ENCODE data around the gene APEH. TPM values are rescaled to one million over a fixed set of nuclear protein-coding genes. Genes with fewer than 3 reads are reported as not detected.

Gene APEH
- total and polyA plus RNA-seq, 2 donors (not counting 1 experiment from before 2014, with no cell fraction given) = 79.4 to 96.2 TPM

- peaks cover 0 to 3% (median 0%) of the 10 kb centered on the region in 3 donors for H3K9me3 ChIP-seq (ENCODE audit: control extremely low read depth in 1 of 3, control insufficient read depth in 2 of 3, insufficient read depth in 1 of 3, low read length in 2 of 3)
- CTCF ChIA-PET = no interaction called here
- H3K4me1 ChIP-seq (ENCODE audit: control insufficient read depth in 2 of 2, insufficient read depth in 2 of 2, low read length in 2 of 2) = no peaks in the 10 kb centered on the region
- H3K9ac ChIP-seq (ENCODE audit: low read length) = no peak overlapping the region
- no peaks in the 10 kb centered on the region for H4K20me1 ChIP-seq (ENCODE audit: control insufficient read depth, insufficient read depth, low read length, poor library complexity, severe bottlenecking)
- H3K27me3 ChIP-seq (replicated peaks in 1 of 4; ENCODE audit: control extremely low read depth in 1 of 4, control insufficient read depth in 3 of 4, insufficient read depth in 4 of 4, low read length in 3 of 4) = no peaks in the 10 kb centered on the region
- ATAC-seq (ENCODE audit: low read depth) (no peak), DNase-seq (no peak)
- peaks cover 0 to 40% of the 10 kb centered on the region in 2 experiments for H3K36me3 ChIP-seq (replicated peaks in 1 of 2; ENCODE audit: control extremely low read depth in 1 of 2, control insufficient read depth in 1 of 2, extremely low read depth in 1 of 2, insufficient read depth in 2 of 2, low read length in 1 of 2)
- WGBS (ENCODE audit: insufficient coverage) = 92% methylated on average over 14 of the region's 16 CpGs
- TF ChIP-seq CTCF (IDR thresholded peaks at IDR 0.05) = no peak
- no peak for TF ChIP-seq EZH2 (IDR thresholded peaks at IDR 0.05; ENCODE audit: borderline replicate concordance, insufficient read depth, low read depth, low read length, poor library complexity, severe bottlenecking)
- no peak overlapping the region for H2AFZ ChIP-seq (ENCODE audit: insufficient read depth, low read depth, low read length, poor library complexity, severe bottlenecking)
- intact Hi-C loops (cut with micrococcal nuclease) = no loop called here
- no peak overlapping the region for H3K4me2 ChIP-seq (replicated peaks; ENCODE audit: low read depth, low read length, poor library complexity, severe bottlenecking)
- Mint-ChIP-seq H3K4me1 (peaks cover 4% of the 10 kb centered on the region), H3K27ac (no peak overlapping the region), H3K4me3 (no peak overlapping the region), H3K9me3 (ENCODE audit: insufficient read depth) (no peaks in the 10 kb centered on the region), H3K27me3 (no peaks in the 10 kb centered on the region)
- no peak overlapping the region for H3K27ac ChIP-seq (ENCODE audit: low read length in 2 of 2)
- POLR2A ChIA-PET = no interaction called here
- no peak overlapping the region for H3K4me3 ChIP-seq (ENCODE audit: control extremely low read depth in 1 of 5, extremely low read depth in 1 of 5, insufficient read depth in 1 of 5, low read depth in 2 of 5, low read length in 4 of 5)
- peaks cover 8% of the 10 kb centered on the region for H3K79me2 ChIP-seq (ENCODE audit: control insufficient read depth, insufficient read depth, low read length)
Measured at GRCh38 chr3:49699281-49699979, 25.3 kb downstream of the APEH start.

GRCh38 chr3:49700014-49700413, 25.9 kb downstream of the APEH start:
- POLR2A ChIA-PET = no interaction called here
- CTCF ChIA-PET = interaction anchor here (5.0 kb wide), 1 partner anchor 139 kb away, joined by 40 read pairs; no protein-coding TSS in a partner anchor
- Histone ChIP-seq H3K9me3 (ENCODE audit: control extremely low read depth in 1 of 3, control insufficient read depth in 2 of 3, insufficient read depth in 1 of 3, low read length in 2 of 3) (peaks cover 0 to 3% (median 0%) of the 10 kb centered on the region in 3 donors), H3K4me2 (replicated peaks; ENCODE audit: low read depth, low read length, poor library complexity, severe bottlenecking) (no peak overlapping the region), H4K20me1 (ENCODE audit: control insufficient read depth, insufficient read depth, low read length, poor library complexity, severe bottlenecking) (no peaks in the 10 kb centered on the region), H3K27me3 (replicated peaks in 1 of 4; ENCODE audit: control extremely low read depth in 1 of 4, control insufficient read depth in 3 of 4, insufficient read depth in 4 of 4, low read length in 3 of 4) (no peaks in the 10 kb centered on the region), H3K27ac (ENCODE audit: low read length in 2 of 2) (no peak overlapping the region), H2AFZ (ENCODE audit: insufficient read depth, low read depth, low read length, poor library complexity, severe bottlenecking) (no peak overlapping the region), H3K4me1 (ENCODE audit: control insufficient read depth in 2 of 2, insufficient read depth in 2 of 2, low read length in 2 of 2) (no peaks in the 10 kb centered on the region), H3K9ac (ENCODE audit: low read length) (no peak overlapping the region), H3K4me3 (ENCODE audit: control extremely low read depth in 1 of 5, extremely low read depth in 1 of 5, insufficient read depth in 1 of 5, low read depth in 2 of 5, low read length in 4 of 5) (no peak overlapping the region), H3K36me3 (replicated peaks in 1 of 2; ENCODE audit: control extremely low read depth in 1 of 2, control insufficient read depth in 1 of 2, extremely low read depth in 1 of 2, insufficient read depth in 2 of 2, low read length in 1 of 2) (peaks cover 0 to 43% of the 10 kb centered on the region in 2 experiments), H3K79me2 (ENCODE audit: control insufficient read depth, insufficient read depth, low read length) (peaks cover 4% of the 10 kb centered on the region)
- intact Hi-C loops (cut with micrococcal nuclease) = no loop called here
- Mint-ChIP-seq H3K4me1 (peaks cover 4% of the 10 kb centered on the region), H3K27ac (no peak overlapping the region), H3K4me3 (no peak overlapping the region), H3K27me3 (no peaks in the 10 kb centered on the region), H3K9me3 (ENCODE audit: insufficient read depth) (no peaks in the 10 kb centered on the region)
- no peak for DNase-seq
- no peak for ATAC-seq (ENCODE audit: low read depth)
- WGBS (ENCODE audit: insufficient coverage) = 97% methylated on average over 8 of the region's 8 CpGs
- no peak for TF ChIP-seq CTCF (IDR thresholded peaks at IDR 0.05)
- TF ChIP-seq EZH2 (IDR thresholded peaks at IDR 0.05; ENCODE audit: borderline replicate concordance, insufficient read depth, low read depth, low read length, poor library complexity, severe bottlenecking) = no peak

All from B cell (primary cell).